HL-60 (cell line): ENCODE data around the gene SLC35D1.

Source experiments
- CTCF ChIP-seq: IDR thresholded peaks from one replicate; pipeline ENCODE4 v1.5.1; 2011; ENCODE audit warnings: low read length, control low read depth, inconsistent platforms; ENCODE audit not compliant: insufficient read depth
- GABPA ChIP-seq: IDR thresholded peaks from 2 replicates; pipeline ENCODE4 v1.6.1; 2012; ENCODE audit warnings: low read depth
- POLR2AphosphoS5 ChIP-seq: IDR thresholded peaks from 2 replicates; pipeline ENCODE4 v1.6.1; 2012; ENCODE audit warnings: low read depth
- REST ChIP-seq: IDR thresholded peaks from 2 replicates; pipeline ENCODE4 v1.6.1; 2012; ENCODE audit warnings: low read depth; ENCODE audit not compliant: insufficient replicate concordance

GRCh38 chr1:67077593-67077992 is 23.6 kb upstream of the SLC35D1 start:
- TF ChIP-seq CTCF = no peak
- no peak for TF ChIP-seq POLR2AphosphoS5
- TF ChIP-seq REST = no peak
- TF ChIP-seq GABPA = no peak
